Measurements from ENCODE around the gene PRKN.
A peak's percentile ranks its signal among the peaks of the same experiment; 100 is the strongest.

PRKN gene

GRCh38 chr6:161379834-161380582 lies 1347.6 kb downstream of the PRKN start:
- no peak for DNase-seq

GRCh38 chr6:161378115-161378514 lies 1349.5 kb downstream of the PRKN start:
- no peak for DNase-seq

GRCh38 chr6:161377116-161377515 lies 1350.5 kb downstream of the PRKN start:
- DNase-seq: no peak

DNA sequence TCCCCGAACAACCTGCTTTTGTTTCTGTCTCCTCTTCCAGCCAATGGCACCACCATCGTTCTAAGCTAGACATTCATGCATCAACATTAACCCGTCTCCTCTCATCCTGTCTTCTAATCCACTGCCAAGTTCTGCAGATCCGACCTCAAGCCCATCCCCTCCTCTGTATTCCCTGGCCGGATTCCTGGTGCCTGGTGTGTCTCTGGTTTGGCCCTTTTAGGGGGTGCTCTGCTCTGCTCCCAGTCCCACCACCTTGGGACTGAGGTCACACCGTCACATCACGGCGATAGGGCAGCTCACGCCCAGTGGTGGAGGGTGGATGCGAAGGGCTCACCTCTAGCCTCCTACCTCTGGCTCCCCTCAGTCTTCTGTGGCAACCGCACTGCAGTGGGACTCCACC lies 1351.2 kb downstream of the PRKN start:
- DNase-seq: no peak

- peak; percentile 0 for DNase-seq
These were observed 1352.3 kb downstream of the PRKN start for GRCh38 chr6:161374971-161375873.

GRCh38 chr6:161373905-161374451 lies 1353.6 kb downstream of the PRKN start:
- peak; percentile 64 for DNase-seq

DNA sequence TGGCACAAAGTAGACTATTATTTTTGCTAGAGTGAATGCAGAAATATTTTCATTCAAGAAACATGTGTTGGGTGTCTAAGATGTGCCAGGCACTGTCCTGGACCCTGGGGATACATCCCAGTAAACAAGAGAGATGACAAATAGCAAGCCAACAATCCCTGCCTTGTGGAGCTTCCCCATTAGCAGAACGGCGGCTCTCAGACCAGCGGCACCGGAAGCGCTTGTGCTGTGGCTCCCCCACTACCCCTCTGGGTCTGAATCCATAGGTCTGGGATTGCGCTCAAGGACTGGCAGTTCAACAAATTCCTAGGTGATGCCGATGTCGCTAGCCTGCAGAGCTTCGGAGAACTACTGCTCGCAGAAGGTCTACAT lies 1355.2 kb downstream of the PRKN start:
- no peak for DNase-seq

DNA sequence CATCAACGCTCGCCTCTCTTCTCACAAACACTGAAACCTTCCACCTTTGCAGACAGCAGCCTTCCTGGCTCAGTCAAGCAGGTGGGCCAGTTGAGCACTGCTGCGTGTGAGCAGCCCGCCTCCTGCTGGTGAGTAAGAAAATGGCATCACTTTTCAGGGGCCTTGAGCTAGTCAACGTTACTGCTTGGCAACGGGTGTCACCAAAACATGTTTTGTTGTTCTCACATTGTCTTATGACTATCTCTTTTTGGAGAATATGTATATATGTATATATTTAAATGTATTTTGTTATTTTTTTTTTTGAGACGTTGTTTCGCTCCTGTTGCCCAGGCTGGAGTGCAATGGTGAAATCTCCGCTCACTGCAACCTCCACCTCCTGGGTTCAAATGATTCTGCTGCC lies 1356.7 kb downstream of the PRKN start:
- DNase-seq: peak; percentile 19

DNA sequence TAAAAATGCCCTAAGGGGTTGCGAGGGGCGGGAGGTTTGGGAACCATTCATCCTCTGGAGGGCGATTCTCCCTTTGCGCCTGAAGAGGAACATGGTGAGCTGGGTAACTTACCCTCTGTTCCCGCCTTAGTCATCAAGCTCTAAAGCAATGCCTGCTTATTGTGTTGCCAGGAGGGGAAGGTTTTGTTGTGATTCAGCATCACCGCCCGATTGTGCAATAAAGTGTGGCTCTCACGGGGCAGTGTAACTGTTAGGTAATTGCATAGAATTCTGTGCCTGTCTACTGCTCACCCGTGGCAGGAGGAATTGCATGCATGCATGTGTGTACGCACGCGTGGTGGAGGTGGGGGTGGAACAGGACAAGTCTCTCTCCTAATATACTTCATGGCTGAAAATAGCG lies 1358.2 kb downstream of the PRKN start:
- no peak for DNase-seq

DNA sequence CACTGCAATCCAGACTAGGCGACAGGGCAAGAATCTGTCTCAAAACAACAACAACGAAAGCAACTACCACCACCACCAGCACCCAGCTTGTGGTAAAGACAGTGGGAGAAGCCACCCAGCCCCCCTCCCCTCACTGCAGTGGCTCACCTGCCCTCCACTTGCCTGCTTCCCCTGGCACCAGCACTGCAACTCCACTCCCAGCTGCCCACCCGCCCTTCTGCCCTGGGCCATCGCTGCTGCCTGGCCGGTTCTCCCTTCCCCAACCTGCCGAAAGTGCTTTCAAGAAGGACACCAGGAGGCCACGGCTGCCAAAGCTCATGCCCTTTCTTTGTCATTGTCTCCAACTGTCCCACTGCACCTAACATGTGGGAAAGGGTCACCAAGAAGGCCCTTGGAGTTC lies 1359.1 kb downstream of the PRKN start:
- no peak for DNase-seq

- DNase-seq: no peak
These were observed 1360.1 kb downstream of the PRKN start for GRCh38 chr6:161367472-161367871.

DNA sequence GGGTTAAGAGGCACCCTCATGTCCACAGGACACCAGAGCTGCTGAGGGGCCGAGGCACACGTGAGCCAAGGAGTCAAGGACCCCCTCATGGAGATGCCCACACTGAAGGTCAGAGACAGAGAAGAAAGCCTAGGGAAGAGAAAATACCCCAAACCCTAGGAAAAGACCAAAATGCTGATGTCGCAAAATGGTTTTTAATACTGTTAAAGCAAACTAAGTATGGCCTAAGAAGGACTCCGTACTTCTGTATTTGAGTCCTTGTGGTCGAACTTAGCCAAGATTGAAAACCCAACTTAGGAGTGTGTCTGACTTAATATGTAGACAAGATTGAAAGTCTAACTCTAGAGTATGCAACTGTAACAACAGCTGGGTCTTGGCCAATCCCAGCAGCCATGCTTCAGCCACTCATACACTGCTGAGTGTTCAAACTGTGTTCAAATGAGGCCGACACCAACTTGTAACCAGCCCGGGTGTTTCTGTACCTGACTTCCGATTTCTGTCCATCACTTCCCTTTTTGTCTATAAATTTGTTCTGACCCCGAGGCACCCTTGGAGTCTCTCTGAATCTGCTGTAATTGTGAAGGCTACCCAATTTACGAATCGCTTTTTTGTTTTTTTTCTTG lies 1361.2 kb downstream of the PRKN start:
- DNase-seq: no peak

DNA sequence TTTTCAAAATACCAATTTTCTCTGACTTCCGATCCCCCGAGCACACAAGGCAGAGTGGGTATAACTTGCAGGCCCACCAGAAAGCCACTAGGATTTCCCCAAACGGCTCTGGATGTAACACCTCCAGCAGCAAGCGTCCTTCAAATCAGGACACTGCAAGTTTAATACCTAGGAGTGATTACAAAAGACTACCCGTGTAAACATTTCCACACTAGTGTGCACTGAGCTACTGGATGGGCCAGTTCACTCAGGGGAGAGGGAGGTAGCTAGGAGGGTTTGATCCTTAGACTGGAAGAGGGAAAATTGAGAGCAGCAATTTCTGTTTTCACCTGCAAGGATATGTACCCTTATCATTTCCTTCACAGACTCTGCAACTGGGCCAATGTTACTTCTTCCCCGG lies 1361.9 kb downstream of the PRKN start:
- no peak for DNase-seq

DNA sequence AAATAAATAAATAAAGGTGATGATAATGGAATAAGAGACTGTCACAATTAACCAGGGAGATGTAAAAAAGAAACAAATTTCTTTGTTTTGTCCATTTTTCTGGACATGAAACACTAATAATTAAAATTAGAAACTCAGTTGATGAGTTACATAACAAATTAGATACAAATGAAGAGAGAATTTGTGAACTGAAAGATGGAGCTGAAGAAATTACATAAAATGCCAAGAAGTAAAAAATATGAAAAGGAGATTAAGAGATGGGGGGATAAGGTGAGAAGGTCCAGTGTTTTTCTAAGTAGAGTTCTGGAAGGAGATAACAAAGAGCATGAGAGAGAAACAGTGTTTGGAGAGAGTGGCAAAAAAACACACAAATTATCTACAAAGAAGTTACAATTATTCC lies 1364.3 kb downstream of the PRKN start:
- no peak for DNase-seq

DNA sequence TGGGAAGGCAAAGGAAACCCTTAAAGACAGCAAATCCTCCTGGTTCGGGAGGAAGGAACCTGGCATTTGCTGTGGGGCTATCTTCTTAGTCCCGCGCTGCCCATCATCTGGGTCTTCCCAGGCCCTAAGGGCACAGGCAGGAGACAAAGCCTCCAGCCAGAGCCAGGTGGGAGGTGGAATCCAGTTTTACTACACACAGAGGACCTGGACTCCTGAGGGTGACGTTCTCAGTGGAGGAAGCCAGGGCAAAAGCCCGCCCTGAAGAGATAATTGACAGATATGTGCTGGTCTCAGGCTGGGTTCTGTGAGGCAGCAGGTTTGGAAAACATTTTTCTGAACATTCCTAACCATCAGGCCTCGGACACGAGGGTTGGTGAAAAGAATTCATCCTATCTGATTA lies 1365.3 kb downstream of the PRKN start:
- no peak for DNase-seq

GRCh38 chr6:161361529-161361928 lies 1366.0 kb downstream of the PRKN start:
- DNase-seq: no peak

GRCh38 chr6:161360520-161360919 lies 1367.0 kb downstream of the PRKN start:
- DNase-seq: no peak

GRCh38 chr6:161359618-161359945 lies 1368.0 kb downstream of the PRKN start:
- no peak for DNase-seq

DNA sequence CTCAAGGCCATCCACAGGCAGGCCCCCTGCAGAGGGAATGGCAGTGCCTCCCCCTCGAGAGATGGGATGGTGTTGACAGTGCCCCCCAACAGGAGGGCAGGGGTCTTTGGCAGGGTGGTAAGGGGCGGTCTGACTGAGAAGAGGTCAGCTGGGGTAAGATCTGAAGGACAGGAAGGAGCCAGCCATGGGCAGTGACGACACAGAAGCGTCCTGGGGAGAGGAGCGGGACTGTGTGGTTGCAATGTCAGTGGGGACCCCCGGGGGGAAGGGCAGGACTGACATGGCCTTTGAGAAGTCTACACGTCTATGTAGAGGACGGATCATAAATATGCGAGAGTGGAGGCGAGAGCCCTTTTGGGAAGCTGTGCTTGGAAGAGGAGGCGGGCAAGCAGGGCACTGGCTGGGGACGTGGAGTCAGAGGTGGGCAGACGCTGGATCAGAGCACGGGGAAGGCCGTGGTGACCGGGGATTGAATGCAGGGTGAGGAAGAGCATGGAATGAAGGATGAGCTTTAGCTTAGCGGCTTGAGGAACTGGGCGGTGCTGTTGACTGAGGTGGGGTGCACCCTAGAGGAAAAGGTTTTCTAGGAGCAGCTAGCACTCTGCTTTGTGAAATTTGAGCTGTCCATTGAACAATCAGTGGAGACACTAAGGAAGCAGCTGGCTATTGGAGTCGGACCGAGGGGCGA lies 1371.3 kb downstream of the PRKN start:
- no peak for DNase-seq

DNA sequence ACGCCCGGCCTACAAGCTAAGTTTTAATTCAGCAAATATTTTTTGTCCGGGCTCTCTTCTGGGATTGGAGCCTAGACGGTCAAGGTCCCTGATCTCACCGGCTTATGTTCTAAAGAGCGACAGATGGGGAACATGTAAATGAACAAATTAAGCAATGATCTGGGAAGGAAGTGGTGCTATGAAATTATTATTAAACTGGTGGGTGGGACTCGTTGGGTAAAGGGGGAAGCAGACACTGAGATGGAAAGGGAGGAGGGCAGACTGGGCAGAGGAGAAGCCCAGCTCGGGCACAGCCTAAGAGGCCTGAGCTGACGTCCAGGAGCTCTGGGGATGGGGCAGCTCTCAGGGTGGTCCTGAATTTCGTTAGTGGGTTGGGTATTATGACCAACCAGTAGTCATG lies 1371.9 kb downstream of the PRKN start:
- no peak for DNase-seq

- DNase-seq: no peak
These were observed 1372.6 kb downstream of the PRKN start for GRCh38 chr6:161354956-161355355.

DNA sequence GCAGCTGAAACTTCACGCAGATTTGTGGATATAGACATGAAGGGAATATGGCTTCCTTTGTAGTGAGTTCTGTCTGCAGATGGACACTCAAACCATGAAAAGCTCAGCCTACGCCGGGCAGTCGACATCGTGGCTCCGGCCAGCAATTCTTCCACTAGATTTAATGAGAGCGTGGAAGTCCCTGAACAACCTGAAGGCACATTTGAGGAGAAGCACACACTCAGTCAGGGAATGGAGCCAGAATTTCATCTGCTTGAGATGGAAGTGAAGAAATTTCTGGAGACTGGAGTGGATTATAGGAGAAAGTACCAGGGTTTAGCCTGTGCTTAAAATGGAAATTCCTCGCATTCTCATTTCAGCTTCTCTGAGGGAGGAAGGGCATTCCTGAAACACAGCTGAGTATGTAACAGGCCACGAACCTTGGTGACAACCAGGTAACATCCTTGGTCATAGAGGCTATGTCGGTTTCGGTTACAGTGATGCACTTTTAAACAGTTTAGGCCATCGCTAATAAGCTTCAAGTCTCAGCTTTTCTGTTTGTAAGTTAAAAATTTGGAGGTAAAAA lies 1373.2 kb downstream of the PRKN start:
- DNase-seq: no peak

DNA sequence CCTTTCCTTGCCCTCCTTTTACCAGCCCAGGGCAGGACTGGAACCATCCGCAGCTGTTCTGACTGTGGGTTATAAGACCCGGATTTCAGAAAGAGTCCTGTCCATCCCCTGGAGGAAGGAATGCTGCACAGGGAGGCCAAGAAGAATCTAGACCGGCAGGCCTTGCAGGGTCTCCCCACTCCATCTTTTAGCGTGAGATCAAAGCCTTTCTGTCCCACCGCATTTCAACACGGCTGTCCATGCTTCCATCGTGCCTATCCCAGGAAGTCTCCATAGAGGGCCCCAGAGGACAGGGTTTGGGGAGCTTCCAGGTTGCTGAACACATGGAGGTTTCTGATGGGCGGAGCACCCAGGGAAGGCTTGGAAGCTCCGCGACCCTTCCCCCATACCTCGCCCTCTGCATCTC lies 1374.4 kb downstream of the PRKN start:
- DNase-seq: peak; percentile 0

Data from NCI-H1694 (cell line).